Left ventricle myocardium superior (tissue), 1 donor: ENCODE results near the gene ANKRD13A. TPM values are rescaled to one million over a fixed set of nuclear protein-coding genes. Genes with fewer than 3 reads are reported as not detected.
"Not testable (repeated sequence)": the region's sequence is repeated elsewhere in the genome, so short reads cannot be mapped to it uniquely, and the experiment has no call there.

Experiments used
- ATAC-seq: fragments of 200-7000 bp; cut with Tn5 transposase; one replicate; pipeline ENCODE4 v1.9.1; 2020; ENCODE audit warnings: mild to moderate bottlenecking, moderate library complexity
- DNase-seq: peaks from one replicate; pipeline ENCODE4 v3.0.0-alpha.2; 2020
- intact Hi-C: fragments of 100-400 bp; cut with micrococcal nuclease; formaldehyde crosslinking; loops from one replicate; pipeline ENCODE4 v1.11.0; 2022
- total RNA-seq: library from RNA; stranded (reverse); fragmentation: NEBNext Ultra II Directional; extraction: Animal tissue kit (Norgen Biotek cat#: 25700); gene quantifications from one replicate; pipeline ENCODE4 v1.2.1, GENCODE V29; 2021
- donor health status: DM: no; HTN: yes; CAD: no; lungs with severe emphysema.

The ANKRD13A gene
- total RNA-seq, 1 donor from 2014 or later = 24.4 TPM

- ATAC-seq = no peak
- DNase-seq = no peak
- intact Hi-C loops = no loop called here
Observed at GRCh38 chr12:110002676-110003515, 3.7 kb downstream of the ANKRD13A start.

DNA sequence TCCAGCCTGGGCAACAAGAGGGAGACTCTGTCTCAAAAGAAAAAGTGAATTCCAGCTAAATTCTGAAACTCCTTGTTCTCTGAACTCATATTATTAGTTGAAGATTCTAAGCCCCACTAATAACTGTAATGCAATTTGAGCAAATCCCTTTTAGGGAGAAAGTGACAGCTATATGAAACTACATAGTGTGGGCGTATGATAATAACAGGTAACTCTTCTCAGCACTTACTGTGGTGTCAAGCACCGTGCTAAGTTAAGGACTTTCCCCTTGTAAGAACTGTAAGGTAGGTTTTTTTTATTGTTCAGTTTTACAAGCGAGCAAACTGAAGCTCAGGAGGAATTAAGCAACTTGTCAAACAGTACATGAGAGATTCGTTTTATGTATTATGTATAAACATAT lies 5.4 kb downstream of the ANKRD13A start:
- intact Hi-C loops = no loop called here
- DNase-seq (no peak), ATAC-seq (no peak)

- no peak for DNase-seq
- intact Hi-C loops = no loop called here
- no peak for ATAC-seq
Observed at GRCh38 chr12:110005319-110005973, 6.2 kb downstream of the ANKRD13A start.

DNA sequence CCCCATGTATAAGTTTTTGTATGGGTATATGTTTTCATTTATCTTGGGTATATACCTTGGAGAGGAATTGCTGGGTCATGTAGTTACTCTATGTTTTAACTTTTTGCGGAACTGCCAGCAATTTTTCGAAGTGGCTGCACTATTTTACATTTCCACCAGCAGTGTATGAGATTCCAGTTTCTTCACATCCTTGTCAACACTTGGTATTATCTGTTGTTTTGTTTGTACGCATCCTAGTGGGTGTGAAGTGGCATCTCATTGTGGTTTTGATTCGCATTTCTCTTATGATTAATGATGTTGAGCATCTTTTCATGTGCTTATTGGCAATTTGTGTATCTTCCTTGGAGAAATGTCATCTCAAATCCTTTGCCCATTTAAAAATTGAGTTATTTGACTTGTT lies 6.9 kb downstream of the ANKRD13A start:
- no peak for DNase-seq
- no peak for ATAC-seq
- intact Hi-C loops = no loop called here

- ATAC-seq (no peak), DNase-seq (no peak)
- intact Hi-C loops = no loop called here
Observed at GRCh38 chr12:110007881-110008280, 8.7 kb downstream of the ANKRD13A start.

- ATAC-seq, intact Hi-C loops, DNase-seq: not testable (repeated sequence)
Observed at GRCh38 chr12:110008681-110009398, 9.6 kb downstream of the ANKRD13A start.

DNA sequence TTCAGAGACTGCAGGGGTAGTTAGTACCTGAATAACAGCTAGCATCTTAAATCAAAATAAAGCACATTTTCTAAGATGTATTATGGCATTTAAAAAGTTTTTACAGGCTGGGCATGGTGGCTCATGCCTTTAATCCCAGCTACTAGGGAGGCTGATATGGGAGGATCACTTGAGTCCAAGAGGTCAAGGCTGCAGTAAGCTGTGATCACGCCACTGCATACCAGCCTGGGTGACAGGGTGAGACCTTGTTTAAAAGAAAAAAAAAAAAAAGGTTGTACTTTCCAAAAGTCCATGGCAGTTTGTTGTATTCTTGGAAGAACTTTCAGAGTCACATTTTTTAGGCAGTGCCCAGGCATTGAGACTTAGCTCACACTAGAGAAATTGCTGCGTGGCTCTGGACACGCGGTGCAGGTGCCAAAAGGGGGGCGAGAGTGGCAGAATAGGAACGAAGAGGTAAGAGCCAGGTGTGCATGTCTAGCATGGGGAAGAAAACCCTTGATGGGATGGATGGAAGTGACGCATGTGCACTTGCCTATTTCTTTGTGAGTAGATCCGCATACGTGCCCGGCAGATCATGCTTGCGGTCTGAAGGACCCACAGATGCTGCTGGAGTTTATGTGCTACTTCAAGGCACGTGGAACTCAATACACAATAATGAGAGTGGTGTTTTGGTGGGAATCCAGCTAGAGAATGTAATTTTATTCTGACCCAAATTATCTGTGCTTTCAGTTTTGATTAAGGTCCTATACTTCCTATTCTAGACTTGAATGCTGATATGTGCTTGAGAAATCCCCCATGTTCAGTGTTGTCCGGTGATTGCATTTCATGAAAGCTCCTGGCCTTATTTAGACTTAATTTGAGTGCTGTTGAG lies 11.9 kb downstream of the ANKRD13A start:
- intact Hi-C loops = no loop called here
- ATAC-seq = no peak
- no peak for DNase-seq

- intact Hi-C loops = no loop called here
- no peak for ATAC-seq
- no peak for DNase-seq
Observed at GRCh38 chr12:110012137-110012536, 12.9 kb downstream of the ANKRD13A start.

GRCh38 chr12:110012659-110013058 lies 13.4 kb downstream of the ANKRD13A start:
- DNase-seq (no peak), ATAC-seq (no peak)
- intact Hi-C loops = no loop called here

- DNase-seq (no peak), ATAC-seq (no peak)
- intact Hi-C loops = no loop called here
Observed at GRCh38 chr12:110015132-110015531, 15.9 kb downstream of the ANKRD13A start.

DNA sequence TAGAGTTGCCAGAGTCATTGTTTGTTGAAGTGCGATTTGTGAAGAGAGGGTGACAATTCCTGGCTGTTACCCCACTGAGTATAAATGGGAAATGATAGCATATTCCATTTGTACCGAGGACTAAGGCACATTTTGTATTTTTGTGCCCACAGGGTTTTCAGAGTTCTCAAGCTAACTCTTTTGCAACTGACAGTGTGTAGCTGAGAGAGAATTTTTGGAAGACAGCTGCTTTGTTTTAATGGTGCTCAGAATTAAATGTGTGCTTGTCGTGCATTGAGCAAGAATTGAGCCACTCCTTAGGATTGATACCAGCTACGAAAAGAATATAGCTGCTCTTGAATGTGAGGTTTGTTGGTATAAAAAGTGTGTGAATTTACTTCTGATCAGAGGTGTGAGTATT lies 21.7 kb downstream of the ANKRD13A start:
- intact Hi-C loops = no loop called here
- ATAC-seq = no peak
- DNase-seq = no peak

- ATAC-seq = peak; percentile 43
- DNase-seq = no peak
- intact Hi-C loops = no loop called here
Observed at GRCh38 chr12:110023059-110023980, 24.1 kb downstream of the ANKRD13A start.

GRCh38 chr12:110024051-110024450 lies 24.8 kb downstream of the ANKRD13A start:
- intact Hi-C loops = no loop called here
- DNase-seq (no peak), ATAC-seq (no peak)

DNA sequence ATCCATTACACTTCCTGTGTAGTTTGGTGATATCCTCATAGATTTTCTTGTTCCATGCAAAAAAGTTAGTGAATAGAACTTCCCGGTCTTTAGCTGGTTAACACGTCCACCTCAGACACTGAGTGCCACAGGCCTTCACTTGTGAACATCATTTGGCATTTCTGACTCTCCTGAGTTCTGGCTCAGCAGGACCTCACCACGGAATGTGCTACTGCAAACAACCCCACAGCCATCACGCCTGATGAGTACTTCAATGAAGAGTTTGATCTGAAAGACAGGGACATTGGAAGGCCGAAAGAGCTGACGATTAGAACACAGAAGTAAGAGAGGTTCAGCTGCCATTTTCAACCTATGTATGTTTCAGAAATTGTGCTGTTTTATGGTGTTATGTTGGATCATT lies 29.1 kb downstream of the ANKRD13A start:
- intact Hi-C loops = no loop called here
- ATAC-seq = no peak
- no peak for DNase-seq

DNA sequence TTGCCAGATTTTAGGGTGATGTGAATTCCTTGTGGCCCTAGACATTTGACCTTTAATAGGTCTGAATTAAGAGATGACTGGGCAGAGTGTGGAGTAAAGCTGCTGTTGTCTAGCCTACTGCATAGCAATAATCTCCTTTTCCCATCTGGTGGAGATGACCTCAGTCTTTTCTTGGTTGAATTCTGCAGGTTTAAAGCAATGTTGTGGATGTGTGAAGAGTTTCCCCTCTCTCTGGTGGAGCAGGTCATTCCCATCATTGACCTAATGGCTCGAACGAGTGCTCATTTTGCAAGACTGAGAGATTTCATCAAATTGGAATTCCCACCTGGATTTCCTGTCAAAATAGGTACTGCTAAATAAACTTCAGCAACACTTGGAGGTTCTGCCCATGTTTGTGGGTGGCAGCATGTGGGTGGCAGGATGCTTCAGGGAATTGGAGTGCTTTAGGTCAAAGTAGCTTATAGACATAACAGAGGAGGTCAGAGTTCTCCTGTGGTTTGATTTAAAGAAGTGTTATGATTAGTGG lies 30.1 kb downstream of the ANKRD13A start:
- DNase-seq (no peak), ATAC-seq (no peak)
- intact Hi-C loops = no loop called here

DNA sequence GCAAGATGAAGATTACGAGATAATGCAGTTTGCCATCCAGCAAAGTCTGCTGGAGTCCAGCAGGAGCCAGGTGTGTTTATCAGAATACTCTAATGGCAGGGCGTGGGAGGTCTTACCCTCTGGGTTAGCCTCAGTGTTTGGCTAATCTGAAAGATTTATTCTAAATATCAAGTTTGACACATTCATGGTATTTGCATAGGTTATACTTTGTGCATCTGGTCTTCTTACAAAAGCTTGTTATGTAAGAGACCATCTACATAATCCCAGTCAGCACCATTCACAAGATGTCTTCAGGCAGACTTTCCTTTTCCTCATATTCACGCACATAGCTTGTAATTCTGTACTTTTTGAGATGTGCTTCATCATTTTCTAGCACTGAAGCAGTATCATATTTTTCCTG lies 34.7 kb downstream of the ANKRD13A start:
- no peak for DNase-seq
- ATAC-seq = no peak
- intact Hi-C loops = no loop called here

- intact Hi-C loops = no loop called here
- DNase-seq (no peak), ATAC-seq (no peak)
Observed at GRCh38 chr12:110035534-110036104, 36.4 kb downstream of the ANKRD13A start.

DNA sequence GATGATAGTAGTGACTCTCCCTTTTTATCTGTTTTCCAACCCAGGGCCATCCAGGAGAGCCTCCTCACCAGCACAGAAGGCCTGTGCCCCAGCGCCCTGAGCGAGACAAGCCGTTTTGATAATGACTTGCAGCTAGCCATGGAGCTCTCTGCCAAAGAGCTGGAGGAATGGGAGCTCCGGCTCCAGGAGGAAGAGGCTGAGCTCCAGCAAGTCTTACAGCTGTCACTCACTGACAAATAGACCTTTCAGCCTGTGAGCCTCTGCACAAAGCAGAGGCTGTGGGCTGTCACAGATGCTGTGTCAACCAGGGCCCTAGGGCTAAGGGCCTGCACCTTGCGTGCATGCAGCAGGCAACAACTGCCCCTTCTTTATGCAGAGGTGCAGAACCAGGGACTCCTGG lies 38.1 kb downstream of the ANKRD13A start:
- intact Hi-C loops = no loop called here
- DNase-seq = no peak
- ATAC-seq = peak; percentile 9
